ENCODE measurements around the gene TOR2A. TPM values are rescaled to one million over a fixed set of nuclear protein-coding genes. Genes with fewer than 3 reads are reported as not detected.

Gene TOR2A
- polyA plus RNA-seq, 1 experiment = 4.9 TPM

DNA sequence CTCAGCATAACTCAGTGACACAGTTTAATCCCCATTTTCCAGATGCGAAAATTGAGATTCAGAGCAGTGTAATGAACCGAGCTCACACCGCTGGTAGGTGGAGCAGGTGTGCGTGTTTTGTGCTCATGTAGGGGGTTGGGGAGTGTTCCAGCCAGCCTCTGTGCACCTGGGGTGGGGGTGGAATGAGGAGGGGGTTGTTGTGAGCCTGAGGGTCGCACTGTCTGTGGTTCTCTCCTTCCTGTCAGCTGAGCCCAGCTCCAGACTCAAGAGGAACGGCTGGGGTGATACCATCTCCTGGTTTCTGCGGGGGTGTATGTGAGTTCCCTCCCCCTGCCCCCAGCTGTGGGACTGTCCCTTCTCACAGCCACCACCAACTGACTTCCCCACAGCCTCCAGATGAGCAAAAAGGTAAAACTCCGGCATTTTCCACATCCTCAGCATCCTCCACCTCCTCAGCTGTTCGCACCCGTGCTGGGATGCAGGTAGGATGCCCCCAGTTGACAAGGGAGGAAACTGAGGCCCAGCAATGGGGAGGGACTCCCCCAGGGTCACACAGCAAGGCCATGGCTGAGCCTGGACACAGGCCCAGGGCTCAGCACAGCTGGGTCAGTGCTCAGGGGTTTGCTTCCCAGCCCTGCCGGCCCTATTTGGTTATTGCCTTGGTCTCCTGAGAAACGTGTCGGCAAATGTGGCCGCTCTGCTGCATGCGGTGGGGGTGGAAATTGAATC lies 41.3 kb upstream of the TOR2A start:
- Histone ChIP-seq H3K27ac (ENCODE audit: low read depth, low read length) (no peak overlapping the region), H3K9me3 (ENCODE audit: control insufficient read depth, insufficient read depth, low read length) (no peaks in the 10 kb centered on the region), H3K4me3 (ENCODE audit: low read depth, low read length) (no peak overlapping the region), H3K27me3 (ENCODE audit: control insufficient read depth, insufficient read depth, low read length) (peaks cover 4% of the 10 kb centered on the region)
- TF ChIP-seq, protein P1, sequence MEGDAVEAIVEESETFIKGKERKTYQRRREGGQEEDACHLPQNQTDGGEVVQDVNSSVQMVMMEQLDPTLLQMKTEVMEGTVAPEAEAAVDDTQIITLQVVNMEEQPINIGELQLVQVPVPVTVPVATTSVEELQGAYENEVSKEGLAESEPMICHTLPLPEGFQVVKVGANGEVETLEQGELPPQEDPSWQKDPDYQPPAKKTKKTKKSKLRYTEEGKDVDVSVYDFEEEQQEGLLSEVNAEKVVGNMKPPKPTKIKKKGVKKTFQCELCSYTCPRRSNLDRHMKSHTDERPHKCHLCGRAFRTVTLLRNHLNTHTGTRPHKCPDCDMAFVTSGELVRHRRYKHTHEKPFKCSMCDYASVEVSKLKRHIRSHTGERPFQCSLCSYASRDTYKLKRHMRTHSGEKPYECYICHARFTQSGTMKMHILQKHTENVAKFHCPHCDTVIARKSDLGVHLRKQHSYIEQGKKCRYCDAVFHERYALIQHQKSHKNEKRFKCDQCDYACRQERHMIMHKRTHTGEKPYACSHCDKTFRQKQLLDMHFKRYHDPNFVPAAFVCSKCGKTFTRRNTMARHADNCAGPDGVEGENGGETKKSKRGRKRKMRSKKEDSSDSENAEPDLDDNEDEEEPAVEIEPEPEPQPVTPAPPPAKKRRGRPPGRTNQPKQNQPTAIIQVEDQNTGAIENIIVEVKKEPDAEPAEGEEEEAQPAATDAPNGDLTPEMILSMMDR (IDR thresholded peaks at IDR 0.05; ENCODE audit: low read depth, low read length) = no peak
- DNase-seq (ENCODE audit: low read depth, low spot score) = no peak
- CTCF ChIA-PET = no interaction called here
- POLR2A ChIA-PET = no interaction called here

DNA sequence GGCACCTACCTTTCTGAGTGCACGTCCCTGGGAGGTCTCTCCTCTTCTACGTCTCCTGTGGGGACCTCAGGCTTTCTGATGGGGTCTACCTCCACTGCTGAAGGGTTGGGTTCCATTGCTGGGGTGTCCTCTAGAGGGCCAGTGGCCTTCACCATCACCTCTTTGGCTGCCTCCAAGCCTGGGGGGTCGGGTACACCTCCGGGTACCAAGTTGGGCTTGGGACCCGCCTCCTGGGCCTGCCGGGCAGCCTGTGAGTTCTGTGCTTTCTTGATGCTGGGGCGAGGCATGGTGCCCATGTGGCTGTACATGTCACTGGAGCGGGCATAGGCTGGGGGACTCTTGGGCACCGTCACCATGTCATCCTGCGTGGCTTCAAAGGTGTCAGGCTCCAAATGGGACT lies 38.9 kb upstream of the TOR2A start:
- TF ChIP-seq, protein P1 (IDR thresholded peaks at IDR 0.05; ENCODE audit: low read depth, low read length) = no peak
- H3K9me3 ChIP-seq (ENCODE audit: control insufficient read depth, insufficient read depth, low read length) = no peaks in the 10 kb centered on the region
- H3K4me3 ChIP-seq (ENCODE audit: low read depth, low read length) = no peak overlapping the region
- no peaks in the 10 kb centered on the region for H3K27me3 ChIP-seq (ENCODE audit: control insufficient read depth, insufficient read depth, low read length)
- ChIA-PET CTCF (no interaction called here), POLR2A (no interaction called here)
- DNase-seq (ENCODE audit: low read depth, low spot score) = no peak
- no peak overlapping the region for H3K27ac ChIP-seq (ENCODE audit: low read depth, low read length)

DNA sequence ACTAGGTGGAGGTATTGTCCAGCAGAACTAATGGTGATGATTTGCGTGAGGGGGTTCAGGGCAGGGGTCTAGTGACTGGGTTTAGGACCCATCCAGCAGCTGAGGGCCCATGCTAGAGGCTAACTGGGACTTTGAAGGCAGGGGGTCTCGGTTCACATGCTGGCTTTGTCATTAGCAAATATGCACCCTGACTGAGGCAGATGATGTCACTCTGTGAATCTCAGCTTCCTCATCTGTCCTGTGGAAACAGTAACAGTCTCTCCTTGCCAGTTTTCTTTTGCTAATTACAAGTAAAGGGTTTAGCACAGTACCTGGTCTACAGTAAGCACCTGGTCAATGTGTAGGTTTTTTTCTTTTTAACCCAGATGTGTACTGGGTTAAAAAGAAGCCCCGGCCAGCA lies 38.2 kb upstream of the TOR2A start:
- TF ChIP-seq, protein P1 (IDR thresholded peaks at IDR 0.05; ENCODE audit: low read depth, low read length) = no peak
- no peak overlapping the region for H3K27ac ChIP-seq (ENCODE audit: low read depth, low read length)
- H3K4me3 ChIP-seq (ENCODE audit: low read depth, low read length) = no peak overlapping the region
- DNase-seq (ENCODE audit: low read depth, low spot score) = no peak
- no peaks in the 10 kb centered on the region for H3K9me3 ChIP-seq (ENCODE audit: control insufficient read depth, insufficient read depth, low read length)
- POLR2A ChIA-PET = no interaction called here
- CTCF ChIA-PET = interaction anchor here (1.4 to 3.3 kb wide), 2 partner anchors 11 to 39 kb away, joined by 5 to 13 read pairs; partner anchors contain the start of gene TOR2A
- H3K27me3 ChIP-seq (ENCODE audit: control insufficient read depth, insufficient read depth, low read length) = no peaks in the 10 kb centered on the region

DNA sequence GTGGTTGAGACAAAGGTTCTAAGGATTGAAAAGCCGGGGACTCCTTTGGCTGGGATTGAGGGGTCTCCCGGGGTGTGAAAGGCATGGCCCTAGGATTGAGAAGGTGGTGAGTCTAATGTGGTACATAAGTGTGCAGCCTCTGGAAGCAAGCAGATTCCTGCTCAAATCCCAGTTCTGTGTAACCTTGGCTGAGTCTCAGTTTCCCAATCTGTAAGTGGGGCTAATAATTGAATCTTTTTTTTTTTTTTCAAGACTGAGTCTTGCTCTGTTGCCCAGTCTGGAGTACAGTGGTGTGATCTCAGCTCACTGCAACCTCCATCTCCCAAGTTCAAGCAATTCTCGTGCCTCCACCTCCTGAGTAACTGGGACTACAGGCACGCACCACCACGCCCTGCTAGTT lies 37.5 kb upstream of the TOR2A start:
- Histone ChIP-seq H3K9me3 (ENCODE audit: control insufficient read depth, insufficient read depth, low read length) (no peaks in the 10 kb centered on the region), H3K4me3 (ENCODE audit: low read depth, low read length) (no peak overlapping the region), H3K27ac (ENCODE audit: low read depth, low read length) (no peak overlapping the region), H3K27me3 (ENCODE audit: control insufficient read depth, insufficient read depth, low read length) (no peaks in the 10 kb centered on the region)
- ChIA-PET POLR2A (interaction anchor here (0.7 to 1.4 kb wide), 2 partner anchors 165 to 316 kb away, joined by 4 read pairs; no protein-coding TSS in a partner anchor), CTCF (interaction anchor here (1.0 to 3.3 kb wide), 3 partner anchors 11 to 38 kb away, joined by 4 to 13 read pairs (median 5); partner anchors contain the start of genes CDK9 and TOR2A)
- TF ChIP-seq, protein P1 (IDR thresholded peaks at IDR 0.05; ENCODE audit: low read depth, low read length) = no peak
- DNase-seq (ENCODE audit: low read depth, low spot score) = no peak

DNA sequence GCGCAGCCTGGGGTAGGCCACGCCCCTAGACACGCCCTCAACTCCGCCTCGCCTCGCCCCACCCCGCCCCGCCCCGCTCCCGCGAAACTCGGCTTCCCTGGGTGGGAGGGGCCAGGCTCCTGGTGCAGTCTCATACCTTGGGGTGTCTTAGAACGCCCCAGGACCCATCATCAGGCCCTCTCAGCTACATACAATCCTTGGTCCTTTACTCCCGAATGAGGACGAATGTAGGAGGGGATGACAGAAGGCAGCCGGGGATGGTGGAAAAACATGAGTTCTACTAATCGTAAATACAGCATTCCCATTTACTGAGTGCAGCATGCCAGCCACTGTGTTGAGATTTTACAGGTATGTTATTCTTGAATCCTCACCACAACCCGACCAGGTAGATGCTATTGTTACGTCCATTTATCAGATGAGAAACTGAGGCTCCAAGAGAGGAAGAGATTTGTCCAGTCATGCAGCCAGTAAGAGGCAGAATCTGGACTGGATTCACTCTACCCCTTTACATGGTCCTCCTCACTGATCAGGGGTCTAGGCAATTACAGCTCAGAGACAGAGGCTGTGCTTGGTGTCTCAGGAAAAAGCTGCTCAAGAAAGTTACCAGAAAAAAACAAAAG lies 36.6 kb upstream of the TOR2A start:
- Histone ChIP-seq H3K4me3 (ENCODE audit: low read depth, low read length) (peak overlapping the region; percentile 53), H3K27ac (ENCODE audit: low read depth, low read length) (no peak overlapping the region), H3K9me3 (ENCODE audit: control insufficient read depth, insufficient read depth, low read length) (no peaks in the 10 kb centered on the region), H3K27me3 (ENCODE audit: control insufficient read depth, insufficient read depth, low read length) (no peaks in the 10 kb centered on the region)
- no peak for DNase-seq (ENCODE audit: low read depth, low spot score)
- CTCF ChIA-PET = interaction anchor here (1.0 to 5.3 kb wide), 4 partner anchors 12 to 149 kb away, joined by 3 to 24 read pairs (median 8); partner anchors contain the start of genes CDK9 and TOR2A
- POLR2A ChIA-PET = interaction anchor here (0.5 to 1.4 kb wide), 9 partner anchors 14 to 317 kb away, joined by 3 to 8 read pairs (median 4); partner anchors contain the start of genes CDK9 and FPGS
- TF ChIP-seq, protein P1 (IDR thresholded peaks at IDR 0.05; ENCODE audit: low read depth, low read length) = no peak

Data from AG04450 (cell line).